ENCODE measurements around the gene PPP1R11.

DNA sequence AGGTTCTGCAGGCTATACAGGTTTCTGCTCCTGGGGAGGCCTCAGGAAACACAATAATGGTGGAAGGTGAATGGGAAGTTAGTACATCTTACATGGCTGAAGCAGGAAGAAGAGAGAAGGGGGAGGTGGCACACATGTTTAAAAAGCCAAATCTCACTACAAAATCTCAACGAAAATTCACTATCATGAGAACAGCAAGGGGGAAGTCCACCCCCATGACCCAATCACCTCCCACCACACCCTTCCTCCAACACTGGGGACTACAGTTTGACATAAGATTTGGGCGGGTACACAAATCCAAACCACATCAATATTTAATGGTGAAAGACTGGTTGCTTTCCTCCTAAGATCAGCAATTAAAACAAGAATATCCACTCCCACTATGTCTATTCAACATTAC lies 19.8 kb upstream of the PPP1R11 start:
- TF ChIP-seq, protein P1, sequence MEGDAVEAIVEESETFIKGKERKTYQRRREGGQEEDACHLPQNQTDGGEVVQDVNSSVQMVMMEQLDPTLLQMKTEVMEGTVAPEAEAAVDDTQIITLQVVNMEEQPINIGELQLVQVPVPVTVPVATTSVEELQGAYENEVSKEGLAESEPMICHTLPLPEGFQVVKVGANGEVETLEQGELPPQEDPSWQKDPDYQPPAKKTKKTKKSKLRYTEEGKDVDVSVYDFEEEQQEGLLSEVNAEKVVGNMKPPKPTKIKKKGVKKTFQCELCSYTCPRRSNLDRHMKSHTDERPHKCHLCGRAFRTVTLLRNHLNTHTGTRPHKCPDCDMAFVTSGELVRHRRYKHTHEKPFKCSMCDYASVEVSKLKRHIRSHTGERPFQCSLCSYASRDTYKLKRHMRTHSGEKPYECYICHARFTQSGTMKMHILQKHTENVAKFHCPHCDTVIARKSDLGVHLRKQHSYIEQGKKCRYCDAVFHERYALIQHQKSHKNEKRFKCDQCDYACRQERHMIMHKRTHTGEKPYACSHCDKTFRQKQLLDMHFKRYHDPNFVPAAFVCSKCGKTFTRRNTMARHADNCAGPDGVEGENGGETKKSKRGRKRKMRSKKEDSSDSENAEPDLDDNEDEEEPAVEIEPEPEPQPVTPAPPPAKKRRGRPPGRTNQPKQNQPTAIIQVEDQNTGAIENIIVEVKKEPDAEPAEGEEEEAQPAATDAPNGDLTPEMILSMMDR (IDR thresholded peaks at IDR 0.05) = no peak
- no peak for TF ChIP-seq EP300 (IDR thresholded peaks at IDR 0.05)
- TF ChIP-seq POLR2A (IDR thresholded peaks at IDR 0.05) = no peak
- TF ChIP-seq POLR2AphosphoS5 (IDR thresholded peaks at IDR 0.05) = no peak

All from stomach (tissue), 4 donors.